Esophagus squamous epithelium (tissue), 5 donors: ENCODE results near the gene SKI. TPM values are rescaled to one million over a fixed set of nuclear protein-coding genes. Genes with fewer than 3 reads are reported as not detected.
"Not testable (repeated sequence)": the region's sequence is repeated elsewhere in the genome, so short reads cannot be mapped to it uniquely, and the experiment has no call there.

Experiments used
- DNase-seq: peaks from one replicate; lab custom pipeline; 2025; lab: John Stamatoyannopoulos, UW
- H3K27ac ChIP-seq, 4 donors: fragments of 200-600 bp; sonication (generic); one replicate each; pipeline ENCODE4 v1.5.1; 2016 to 2019; ENCODE audit warnings: mild to moderate bottlenecking in 1 of 4
- H3K27me3 ChIP-seq, 4 donors: fragments of 200-600 bp; sonication (generic); 1 replicate in 3 of 4; 2 replicates in 1 of 4; pipeline versions ENCODE4 v1.5.1 to v1.6.0; 2017 to 2021; ENCODE audit warnings: antibody characterized with exemption in 1 of 4
- H3K36me3 ChIP-seq, 3 donors: fragments of 200-600 bp; sonication (generic); one replicate each; pipeline ENCODE4 v1.5.1; 2016 to 2019
- H3K4me1 ChIP-seq, 3 donors: fragments of 200-600 bp; sonication (generic); one replicate each; pipeline ENCODE4 v1.5.1; 2017 to 2019
- H3K4me3 ChIP-seq, 4 donors: fragments of 200-600 bp; sonication (generic); 1 replicate in 3 of 4; 2 replicates in 1 of 4; pipeline ENCODE4 v1.5.1; 2016 to 2019; ENCODE audit warnings: mild to moderate bottlenecking in 2 of 4, moderate library complexity in 1 of 4
- H3K9me3 ChIP-seq, 3 donors: fragments of 200-600 bp; sonication (generic); one replicate each; pipeline ENCODE4 v1.5.1; 2016 to 2019
- CTCF ChIP-seq, 6 experiments: fragments of 450-650 bp in 4 of 6; fragments of 200-600 bp in 2 of 6; sonication (generic) in 2 of 6; IDR thresholded peaks; one replicate each; pipeline ENCODE4 v1.5.1; 2016 to 2019; ENCODE audit warnings: antibody characterized with exemption in 6 of 6, mild to moderate bottlenecking in 4 of 6, moderate library complexity in 4 of 6
- POLR2A ChIP-seq, 4 donors: fragments of 450-650 bp; IDR thresholded peaks; one replicate each; pipeline ENCODE4 v1.6.1; 2017; ENCODE audit warnings: antibody characterized with exemption in 4 of 4, mild to moderate bottlenecking in 4 of 4, moderate library complexity in 3 of 4
- WGBS, 2 donors: methylation state at CpG; one replicate each; pipeline ENCODE4 v1.1.5; 2018; 5-methylcytosine and 5-hydroxymethylcytosine counted together
- intact Hi-C: fragments of 100-400 bp; cut with DNase I; formaldehyde crosslinking; loops from one replicate; pipeline ENCODE4 v1.15.0; 2022
- total RNA-seq, 4 donors: library from RNA; depleted of rRNA; stranded (reverse); fragments of >200 nt; gene quantifications; one replicate each; pipeline ENCODE4 v1.1.0, GENCODE V29; 2016
- donor health status: DM: yes; HTN: yes; CAD: no.

Gene SKI
- total RNA-seq, 4 donors from 2014 or later, result 18.2 to 38.8 (median 25.2) TPM

- TF ChIP-seq POLR2A (IDR thresholded peaks at IDR 0.05) (no peak), CTCF (IDR thresholded peaks at IDR 0.05) (no peak)
- H3K27ac ChIP-seq, result peak overlapping the region; percentile 63 to 86 (median 74)
- intact Hi-C loops, result no loop called here
- no peaks in the 10 kb centered on the region for H3K9me3 ChIP-seq
- H3K4me3 ChIP-seq, result no peak overlapping the region
- 78 to 84% methylated on average over 18 to 19 of the region's 22 CpGs for WGBS, 2 donors
- H3K36me3 ChIP-seq, result peaks cover 0 to 14% (median 0%) of the 10 kb centered on the region in 3 donors
- DNase-seq, result no peak
- H3K27me3 ChIP-seq, result no peaks in the 10 kb centered on the region
- H3K4me1 ChIP-seq, result peaks cover 33 to 100% (median 48%) of the 10 kb centered on the region in 3 donors
Measured at GRCh38 chr1:2256435-2257244, 28.5 kb downstream of the SKI start.

GRCh38 chr1:2257245-2257627, 29.1 kb downstream of the SKI start:
- intact Hi-C loops, result no loop called here

GRCh38 chr1:2258122-2258681, 30.1 kb downstream of the SKI start:
- Histone ChIP-seq H3K27me3 (no peaks in the 10 kb centered on the region), H3K4me1 (peaks cover 33 to 94% (median 33%) of the 10 kb centered on the region in 3 donors), H3K27ac (peak overlapping the region; percentile 0 to 79 (median 68)), H3K4me3 (no peak overlapping the region), H3K36me3 (peaks cover 0 to 13% (median 0%) of the 10 kb centered on the region in 3 donors), H3K9me3 (no peaks in the 10 kb centered on the region)
- no peak for DNase-seq
- intact Hi-C loops, result no loop called here
- TF ChIP-seq POLR2A (IDR thresholded peaks at IDR 0.05), result no peak
- WGBS, 2 donors, result 24 to 38% methylated on average over 13 of the region's 13 CpGs

More at GRCh38 chr1:2257245-2257627, 29.1 kb downstream of the SKI start:
- peaks cover 0 to 14% (median 0%) of the 10 kb centered on the region in 3 donors for H3K36me3 ChIP-seq
- no peak overlapping the region for H3K4me3 ChIP-seq
- H3K4me1 ChIP-seq, result peaks cover 33 to 100% (median 42%) of the 10 kb centered on the region in 3 donors
- WGBS, 2 donors, result 75 to 87% methylated on average over 9 to 11 of the region's 20 CpGs
- no peaks in the 10 kb centered on the region for H3K27me3 ChIP-seq
- DNase-seq, result no peak
- TF ChIP-seq POLR2A (IDR thresholded peaks at IDR 0.05), result no peak
- no peak for TF ChIP-seq CTCF (IDR thresholded peaks at IDR 0.05)
- no peaks in the 10 kb centered on the region for H3K9me3 ChIP-seq
- H3K27ac ChIP-seq, result peak overlapping the region in 3 of 4 donors; percentile 19 to 79 (median 69)

GRCh38 chr1:2258996-2259395, 30.9 kb downstream of the SKI start:
- intact Hi-C loops, result no loop called here
- Histone ChIP-seq H3K36me3 (peaks cover 0 to 5% (median 0%) of the 10 kb centered on the region in 3 donors), H3K27ac (peak overlapping the region in 3 of 4 donors; percentile 66 to 79 (median 68)), H3K9me3 (no peaks in the 10 kb centered on the region), H3K27me3 (no peaks in the 10 kb centered on the region), H3K4me1 (peaks cover 32 to 86% (median 33%) of the 10 kb centered on the region in 3 donors), H3K4me3 (no peak overlapping the region)
- WGBS, 2 donors, result 71 to 76% methylated on average over 6 to 7 of the region's 9 CpGs
- DNase-seq, result no peak
- TF ChIP-seq CTCF (IDR thresholded peaks at IDR 0.05), result no peak
- TF ChIP-seq POLR2A (IDR thresholded peaks at IDR 0.05), result no peak

GRCh38 chr1:2259668-2260402, 31.7 kb downstream of the SKI start:
- Histone ChIP-seq H3K36me3 (no peaks in the 10 kb centered on the region), H3K27ac (peak overlapping the region in 1 of 4 donors; percentile 79), H3K27me3 (no peaks in the 10 kb centered on the region), H3K9me3 (no peaks in the 10 kb centered on the region), H3K4me3 (no peak overlapping the region), H3K4me1 (peaks cover 24 to 84% (median 27%) of the 10 kb centered on the region in 3 donors)
- 70% methylated on average over 22 to 28 of the region's 28 CpGs for WGBS, 2 donors
- no peak for TF ChIP-seq POLR2A (IDR thresholded peaks at IDR 0.05)
- no peak for TF ChIP-seq CTCF (IDR thresholded peaks at IDR 0.05)
- DNase-seq, result no peak
- intact Hi-C loops, result no loop called here

- H3K27me3 ChIP-seq, H3K9me3 ChIP-seq, H3K4me3 ChIP-seq, H3K36me3 ChIP-seq, intact Hi-C loops, DNase-seq: not testable (repeated sequence)
- 87 to 96% methylated on average over 7 of the region's 7 CpGs for WGBS, 2 donors
- peaks cover 21 to 84% (median 24%) of the 10 kb centered on the region in 3 donors for H3K4me1 ChIP-seq
- H3K27ac ChIP-seq, result peak overlapping the region in 1 of 4 donors; percentile 79
Measured at GRCh38 chr1:2260470-2260869, 32.4 kb downstream of the SKI start.
